HL-60/S4 treated with phorbol 12-myristate 13-acetate at 8.2 ng/mL for 4 days and 3 days (cell line): ENCODE measurements around the gene ARHGEF10L.
"Not testable (repeated sequence)": the region's sequence is repeated elsewhere in the genome, so short reads cannot be mapped to it uniquely, and the experiment has no call there.

Experiments used
- in situ Hi-C: fragments of 300-500 bp; cut with MboI; formaldehyde crosslinking; loops from 2 replicates; pipeline ENCODE4 v1.15.0; 2022; ENCODE audit warnings: low sequenced_read_pairs

ARHGEF10L gene

DNA sequence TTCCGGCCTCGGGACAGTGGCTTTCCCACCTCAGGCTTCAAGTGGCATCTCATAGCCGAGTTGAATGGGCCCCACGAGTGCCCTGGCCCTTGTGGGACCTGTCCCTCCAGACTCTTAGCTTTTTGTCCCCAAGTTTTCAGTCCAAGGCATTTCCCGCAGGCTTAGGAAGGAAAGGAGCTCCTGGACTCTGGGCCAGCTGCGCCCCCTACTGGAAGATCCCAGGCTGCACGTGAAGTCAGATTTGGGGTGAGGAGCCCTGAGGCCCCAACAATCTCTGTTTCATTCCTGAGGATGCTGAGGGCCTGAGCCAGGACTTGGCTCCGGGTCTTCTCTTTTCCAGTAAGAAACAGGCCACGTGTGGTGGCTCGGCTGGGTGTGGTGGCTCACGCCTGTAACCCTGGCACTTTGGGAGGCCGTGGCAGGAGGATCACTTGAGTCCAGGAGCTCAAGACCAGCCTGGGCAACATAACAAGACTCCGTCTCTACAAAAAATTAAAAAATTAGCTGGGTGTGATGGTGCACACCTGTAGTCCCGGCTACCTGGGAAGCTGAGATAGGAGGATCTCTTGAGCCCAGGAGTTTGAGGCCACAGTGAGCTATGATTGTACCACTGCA, 67.4 kb downstream of the ARHGEF10L start:
- in situ Hi-C loops = loop anchor here (10.0 kb wide), 1 partner anchor 102 kb away; no protein-coding TSS in a partner anchor

DNA sequence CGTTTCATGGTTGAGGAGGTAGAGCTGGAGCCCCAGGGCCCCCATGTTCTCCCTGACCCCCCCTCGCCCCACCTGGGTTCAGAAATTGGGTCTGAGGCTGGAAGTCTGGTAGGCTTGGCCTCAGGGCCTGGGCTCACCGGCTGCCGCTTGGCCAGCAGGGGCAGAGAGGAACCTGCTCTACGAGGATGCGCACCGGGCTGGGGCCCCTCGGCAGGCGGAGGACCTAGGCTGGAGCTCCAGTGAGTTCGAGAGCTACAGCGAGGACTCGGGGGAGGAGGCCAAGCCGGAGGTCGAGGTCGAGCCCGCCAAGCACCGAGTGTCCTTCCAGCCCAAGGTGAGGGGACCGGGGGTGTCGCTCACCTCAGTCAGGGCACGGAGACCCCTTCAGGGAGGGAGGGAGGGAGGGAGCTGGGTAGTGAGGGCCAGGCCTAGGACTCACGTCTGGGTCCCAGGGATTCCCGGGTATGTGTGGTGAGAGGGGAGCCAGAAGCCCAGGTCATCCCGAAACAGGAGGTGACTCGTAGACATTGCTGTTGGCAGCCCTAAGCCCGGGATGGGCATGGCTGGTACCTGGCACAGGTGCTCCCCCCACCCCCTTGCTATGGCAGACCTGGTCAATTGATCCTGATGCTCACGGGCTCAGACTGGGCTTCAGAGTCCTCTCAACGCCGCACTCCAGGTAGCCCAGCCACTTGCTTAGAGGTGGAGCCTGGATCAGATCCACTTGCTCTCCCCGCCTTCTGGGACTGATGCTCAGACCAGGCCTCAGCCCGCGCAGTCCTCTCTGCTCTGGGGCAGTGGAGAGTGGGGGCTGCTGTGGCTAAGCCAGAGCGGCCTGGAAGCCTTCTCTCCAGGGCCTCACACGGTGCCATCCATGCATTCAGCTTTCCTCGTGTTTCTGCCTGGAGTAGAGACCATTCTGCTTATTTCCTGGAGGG, 68.4 kb downstream of the ARHGEF10L start:
- in situ Hi-C loops = loop anchor here (10.0 kb wide), 1 partner anchor 103 kb away; no protein-coding TSS in a partner anchor

GRCh38 chr1:17609529-17609928, 70.0 kb downstream of the ARHGEF10L start:
- in situ Hi-C loops = loop anchor here (10.0 kb wide), 1 partner anchor 105 kb away; no protein-coding TSS in a partner anchor

DNA sequence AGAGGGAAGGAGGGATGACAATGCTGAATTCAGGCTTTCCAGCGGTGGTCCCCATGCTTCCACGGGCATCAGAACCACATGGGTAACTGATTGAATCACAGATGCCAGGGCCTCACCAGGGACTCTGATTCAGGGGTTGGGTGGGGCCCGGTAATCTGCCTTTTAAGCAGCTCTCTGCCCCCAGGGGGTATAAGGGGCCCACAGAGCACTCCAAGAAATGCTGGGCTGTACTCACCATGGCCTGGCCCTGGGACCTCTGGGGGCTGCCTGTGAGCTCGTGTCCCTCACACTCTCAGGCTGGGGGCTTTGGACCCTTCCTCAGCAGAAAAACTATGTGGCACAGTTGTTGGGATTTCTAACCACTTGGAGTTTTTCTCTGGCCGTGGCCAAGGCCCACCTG, 70.6 kb downstream of the ARHGEF10L start:
- in situ Hi-C loops = no loop called here

GRCh38 chr1:17610713-17611112, 71.2 kb downstream of the ARHGEF10L start:
- in situ Hi-C loops = no loop called here

- in situ Hi-C loops = no loop called here
These were observed 72.5 kb downstream of the ARHGEF10L start for GRCh38 chr1:17611991-17612390.

DNA sequence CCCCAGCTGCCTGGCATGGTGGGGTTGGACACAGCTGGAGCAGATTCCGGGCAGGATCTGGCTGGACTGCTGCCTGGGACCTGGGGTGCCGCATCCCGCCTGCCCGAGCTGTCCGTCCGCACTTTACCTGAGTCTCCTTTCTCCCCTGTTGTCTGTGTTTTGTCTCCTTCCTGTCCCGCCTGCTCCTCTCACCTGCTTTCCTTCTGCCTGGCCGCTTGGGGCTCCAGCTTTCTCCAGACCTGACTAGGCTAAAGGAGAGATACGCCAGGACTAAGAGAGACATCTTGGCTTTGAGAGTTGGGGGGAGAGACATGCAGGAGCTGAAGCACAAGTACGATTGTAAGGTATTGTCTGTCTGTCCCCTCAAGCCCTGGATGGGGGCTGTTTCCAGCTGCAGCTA, 73.3 kb downstream of the ARHGEF10L start:
- in situ Hi-C loops = no loop called here

GRCh38 chr1:17614586-17614985, 75.1 kb downstream of the ARHGEF10L start:
- in situ Hi-C loops = no loop called here

- in situ Hi-C loops = no loop called here
These were observed 75.7 kb downstream of the ARHGEF10L start for GRCh38 chr1:17615157-17615556.

DNA sequence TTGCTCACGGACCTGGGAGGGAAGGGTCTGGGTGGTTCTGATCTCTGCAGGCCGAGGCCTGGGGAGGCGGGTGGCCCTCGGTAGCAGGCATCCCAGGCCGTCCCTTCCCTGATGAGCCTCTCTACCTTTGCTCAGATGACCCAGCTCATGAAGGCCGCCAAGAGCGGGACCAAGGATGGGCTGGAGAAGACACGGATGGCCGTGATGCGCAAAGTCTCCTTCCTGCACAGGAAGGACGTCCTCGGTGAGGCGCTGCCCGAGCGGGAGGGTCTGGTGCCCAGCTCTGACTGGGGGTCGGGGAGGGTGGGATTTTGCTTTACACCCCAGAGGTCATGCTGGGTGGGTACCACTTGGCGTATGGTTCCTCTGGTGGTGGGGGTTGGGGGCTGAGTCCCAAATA, 76.5 kb downstream of the ARHGEF10L start:
- in situ Hi-C loops = no loop called here

DNA sequence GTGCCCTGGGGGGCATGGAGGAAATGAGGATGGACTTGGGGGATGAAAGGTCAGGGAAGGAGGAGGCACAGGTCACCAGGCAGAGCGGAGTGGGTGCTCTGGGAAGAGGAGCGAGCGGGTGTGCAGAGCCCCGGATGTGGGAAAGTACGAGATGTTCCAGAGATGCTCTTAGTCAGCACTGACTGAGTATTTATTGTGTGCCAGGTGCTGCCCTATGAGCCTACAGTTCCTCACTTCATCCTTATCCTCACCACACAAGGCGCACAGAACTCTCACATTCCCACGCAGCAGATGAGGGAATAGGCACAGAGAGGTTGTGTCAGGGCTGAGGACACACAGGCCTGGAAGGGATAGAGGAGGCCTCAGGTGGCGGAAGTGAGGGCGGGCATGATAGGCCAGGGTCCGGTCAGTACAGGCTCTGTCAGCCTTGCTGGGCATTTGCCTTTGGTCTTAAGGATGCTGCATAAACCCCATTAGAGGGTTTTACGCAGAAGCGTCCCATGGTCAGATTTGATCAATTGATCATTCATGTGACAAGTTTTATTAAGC, 77.3 kb downstream of the ARHGEF10L start:
- in situ Hi-C loops = no loop called here

- in situ Hi-C loops = no loop called here
These were observed 78.5 kb downstream of the ARHGEF10L start for GRCh38 chr1:17617787-17618557.

GRCh38 chr1:17618558-17619247, 79.2 kb downstream of the ARHGEF10L start:
- in situ Hi-C loops = no loop called here

DNA sequence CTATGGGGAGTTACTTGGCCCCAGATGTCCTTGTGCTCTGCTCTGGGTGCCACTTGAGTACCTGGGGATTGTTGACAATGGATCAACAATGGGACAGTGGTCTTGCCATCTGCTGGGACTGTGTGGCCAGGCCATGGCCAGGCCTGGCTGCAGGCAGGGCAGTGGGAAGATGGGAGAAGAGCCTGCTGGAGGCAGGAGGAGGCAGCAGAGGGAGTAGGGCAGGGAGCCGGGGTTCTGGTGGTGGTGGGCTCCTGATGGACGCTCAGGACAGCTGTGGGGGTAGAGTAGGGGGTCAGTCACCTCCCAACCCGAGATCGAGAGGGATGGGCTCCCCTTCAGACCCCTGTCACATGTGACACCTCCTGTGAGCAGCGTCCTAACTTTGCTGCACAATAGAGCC, 81.0 kb downstream of the ARHGEF10L start:
- in situ Hi-C loops = no loop called here

DNA sequence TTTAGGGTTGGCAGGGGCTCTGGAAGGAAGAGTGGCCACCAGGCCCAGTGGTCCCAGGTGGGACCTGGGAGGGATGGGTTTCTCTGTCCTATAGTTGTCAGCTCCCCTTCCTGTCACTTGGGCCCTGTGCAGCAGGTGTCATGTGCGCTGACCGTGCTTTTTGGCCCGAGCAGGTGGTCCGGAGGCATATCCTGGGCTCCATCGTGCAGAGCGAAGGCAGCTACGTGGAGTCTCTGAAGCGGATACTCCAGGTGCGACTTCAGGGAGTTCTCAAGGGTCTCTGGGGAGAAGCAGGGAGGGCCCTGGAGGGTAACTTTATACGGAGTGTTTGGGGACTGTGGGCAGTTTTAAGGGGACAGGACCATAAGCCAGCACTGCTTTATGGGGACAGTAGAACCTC, 82.2 kb downstream of the ARHGEF10L start:
- in situ Hi-C loops = no loop called here

DNA sequence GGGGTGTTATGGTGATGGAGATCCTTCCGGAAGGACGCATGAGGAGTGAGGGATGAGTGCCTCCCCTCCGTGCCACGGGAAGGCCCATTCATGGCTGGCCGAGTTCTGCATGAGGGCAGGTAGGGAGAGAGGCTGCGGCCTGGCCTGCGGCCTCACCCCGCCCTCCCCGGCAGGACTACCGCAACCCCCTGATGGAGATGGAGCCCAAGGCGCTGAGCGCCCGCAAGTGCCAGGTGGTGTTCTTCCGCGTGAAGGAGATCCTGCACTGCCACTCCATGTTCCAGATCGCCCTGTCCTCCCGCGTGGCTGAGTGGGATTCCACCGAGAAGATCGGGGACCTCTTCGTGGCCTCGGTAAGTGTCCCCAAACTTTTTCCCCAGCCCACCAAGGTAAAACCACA, 83.3 kb downstream of the ARHGEF10L start:
- in situ Hi-C loops = no loop called here

GRCh38 chr1:17624611-17625233, 85.2 kb downstream of the ARHGEF10L start:
- in situ Hi-C loops = no loop called here

GRCh38 chr1:17627239-17628052, 87.9 kb downstream of the ARHGEF10L start:
- in situ Hi-C loops = no loop called here

DNA sequence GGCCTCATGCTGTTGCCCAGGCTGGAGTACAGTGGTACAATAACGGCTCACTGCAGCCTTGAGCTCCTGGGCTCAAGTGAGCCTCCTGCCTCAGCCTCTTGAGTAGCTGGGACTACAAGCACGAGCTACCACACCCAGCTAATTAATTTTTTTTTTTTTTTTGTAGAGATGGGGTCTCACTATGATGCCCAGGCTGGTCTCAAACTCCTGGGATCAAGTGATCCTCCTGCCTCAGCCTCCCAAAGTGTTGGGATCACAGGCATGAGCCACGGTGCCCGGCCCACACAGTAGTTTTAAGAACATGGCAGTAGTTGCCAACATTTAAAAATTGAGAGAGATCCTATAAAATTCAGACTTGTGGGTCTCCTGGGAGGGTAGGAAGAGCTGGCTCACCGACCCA, 89.5 kb downstream of the ARHGEF10L start:
- in situ Hi-C loops = not testable (repeated sequence)
